GM21723 (cell line): ENCODE results near the gene ZBTB18.

Source experiments
- ATAC-seq: cut with Tn5 transposase; IDR thresholded peaks from one replicate; pipeline ENCODE4 v1.9.1; 2021; ENCODE audit warnings: mild to moderate bottlenecking, moderate library complexity; ENCODE audit not compliant: unreplicated experiment

The ZBTB18 gene

DNA sequence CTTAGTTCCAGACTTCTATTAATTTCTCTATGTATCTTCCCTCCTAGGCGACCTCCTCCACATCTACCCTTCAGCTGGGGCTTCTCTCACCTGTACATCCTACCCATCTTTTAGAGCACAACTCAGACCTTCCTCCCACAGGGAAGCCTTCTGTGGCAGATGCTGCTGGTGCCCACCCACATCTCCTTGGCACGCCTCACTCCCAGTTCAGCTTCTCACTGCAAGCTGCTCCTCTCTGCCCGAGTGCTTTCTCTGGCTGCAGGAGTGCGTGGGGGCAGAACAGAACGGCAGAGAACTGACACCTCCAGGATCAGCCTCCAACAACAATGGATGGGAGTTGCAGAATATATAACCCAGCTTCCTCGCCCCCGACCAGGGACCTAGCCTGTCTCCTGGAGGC, 36.5 kb downstream of the ZBTB18 start:
- ATAC-seq, result no peak

DNA sequence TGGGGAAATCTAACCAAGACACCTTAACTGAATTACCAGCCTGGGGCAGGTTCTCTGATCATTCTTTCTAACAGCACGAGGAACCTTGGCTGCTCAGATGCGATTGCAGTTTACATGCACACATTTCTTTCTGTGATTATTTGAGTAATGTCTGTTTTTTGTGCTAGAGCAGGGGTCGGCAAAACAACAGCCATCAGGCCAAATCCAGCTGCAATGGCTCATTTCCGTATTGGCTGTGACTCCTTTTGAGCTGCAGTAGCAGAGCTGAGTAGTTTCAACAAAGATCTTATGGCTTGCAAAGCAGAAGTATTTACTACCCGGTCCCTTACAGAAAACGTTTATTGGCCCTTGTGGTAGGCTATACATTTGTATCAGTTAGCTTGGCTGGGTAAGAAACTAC, 37.1 kb downstream of the ZBTB18 start:
- ATAC-seq, result no peak

DNA sequence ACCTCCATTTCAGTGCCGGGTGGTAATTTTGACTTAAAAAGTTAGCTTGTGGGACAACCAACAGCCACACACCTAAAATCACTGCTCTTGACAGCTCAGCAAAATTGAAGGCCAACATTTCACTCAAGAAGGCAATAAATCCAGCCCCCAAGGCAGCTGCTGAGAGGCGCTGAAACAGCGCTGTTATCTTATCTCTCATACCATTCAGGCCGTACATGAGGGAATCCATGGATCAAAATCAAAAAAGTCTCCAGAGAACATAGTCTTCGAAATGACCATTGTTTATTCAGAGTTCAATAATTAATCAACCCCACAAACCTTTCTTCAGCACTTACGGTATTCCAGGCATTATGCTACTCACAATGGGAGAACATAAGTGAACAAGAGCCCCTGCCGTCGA, 38.5 kb downstream of the ZBTB18 start:
- no peak for ATAC-seq

DNA sequence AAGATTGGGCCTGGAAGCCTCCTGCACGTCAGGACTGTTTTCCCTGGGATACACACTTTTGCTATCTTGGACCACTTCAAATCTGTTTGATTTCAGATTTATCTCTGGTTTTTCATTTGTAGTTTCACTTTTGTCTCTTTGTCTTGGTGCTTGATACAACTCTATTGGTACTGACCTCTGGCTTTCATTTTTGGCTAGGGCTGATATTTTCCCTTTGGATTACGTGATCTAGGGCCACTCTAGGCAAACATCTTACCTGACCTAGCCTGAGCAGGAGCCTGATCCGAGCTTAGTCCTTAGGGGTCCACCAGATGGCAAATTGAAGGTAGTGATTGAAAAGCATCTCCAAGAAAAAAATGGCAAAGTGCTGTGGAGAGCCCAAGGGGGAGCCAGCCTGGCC, 39.6 kb downstream of the ZBTB18 start:
- no peak for ATAC-seq

DNA sequence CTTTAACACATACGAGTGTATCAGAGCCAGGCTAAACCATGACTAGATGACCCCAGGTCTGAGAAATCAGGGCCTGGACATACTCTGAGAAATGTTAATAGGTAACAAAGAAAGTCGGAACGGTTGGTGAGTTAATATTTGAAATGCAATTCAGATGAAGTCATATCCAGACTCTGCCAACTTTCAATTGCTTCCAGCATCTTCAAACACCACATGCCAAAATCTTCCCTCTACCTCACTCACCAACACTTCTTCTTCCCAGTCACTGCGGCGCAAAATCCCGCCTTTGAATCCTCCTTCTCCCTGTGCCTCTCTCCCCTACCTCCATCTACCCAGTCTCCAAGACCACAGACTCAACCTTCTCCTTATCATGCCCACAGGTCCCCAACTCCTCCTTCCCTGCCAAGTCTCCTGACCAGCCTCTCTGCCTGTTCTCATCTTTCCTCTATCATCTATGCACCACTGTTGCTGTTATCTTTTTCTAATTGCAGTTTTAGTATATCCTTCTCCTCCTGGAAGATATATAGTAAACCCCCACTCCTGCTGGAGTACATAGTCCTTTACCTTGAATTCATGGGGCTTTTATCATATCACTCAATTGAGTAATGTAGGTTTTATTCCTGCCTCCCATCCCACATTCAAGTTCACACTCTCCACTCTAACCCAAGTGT, 41.3 kb downstream of the ZBTB18 start:
- ATAC-seq, result no peak

DNA sequence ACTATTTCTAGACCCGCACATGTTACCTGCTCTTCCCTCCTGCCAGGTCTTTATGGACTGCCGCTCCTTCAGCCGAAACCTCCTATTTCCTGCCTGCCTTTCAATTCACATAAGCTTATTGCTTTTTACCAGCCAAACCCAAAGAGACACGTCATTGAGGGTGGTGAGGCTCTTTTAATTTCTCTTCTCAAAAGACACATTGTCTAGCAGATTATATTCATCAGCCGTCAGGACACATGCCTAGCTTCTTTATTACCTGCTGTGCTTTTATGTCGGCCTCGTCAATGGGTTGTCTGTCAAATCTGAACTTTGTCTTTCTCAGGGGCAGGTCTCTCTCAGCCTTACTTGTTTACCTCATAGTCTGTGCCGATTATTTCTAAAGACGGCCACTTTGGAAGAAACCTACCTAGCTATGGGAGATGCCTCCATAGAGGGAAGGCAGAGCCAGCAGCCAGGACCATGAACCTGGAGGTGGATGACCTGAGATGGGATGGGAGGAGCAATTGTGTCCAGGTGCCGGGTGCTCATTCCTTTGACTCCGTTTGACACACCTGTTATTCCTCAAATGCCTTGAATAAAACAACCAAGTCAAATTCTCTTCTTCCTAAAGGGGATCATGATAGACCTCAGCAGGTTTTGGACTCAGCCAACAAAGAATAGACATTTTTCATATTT, 42.0 kb downstream of the ZBTB18 start:
- no peak for ATAC-seq

DNA sequence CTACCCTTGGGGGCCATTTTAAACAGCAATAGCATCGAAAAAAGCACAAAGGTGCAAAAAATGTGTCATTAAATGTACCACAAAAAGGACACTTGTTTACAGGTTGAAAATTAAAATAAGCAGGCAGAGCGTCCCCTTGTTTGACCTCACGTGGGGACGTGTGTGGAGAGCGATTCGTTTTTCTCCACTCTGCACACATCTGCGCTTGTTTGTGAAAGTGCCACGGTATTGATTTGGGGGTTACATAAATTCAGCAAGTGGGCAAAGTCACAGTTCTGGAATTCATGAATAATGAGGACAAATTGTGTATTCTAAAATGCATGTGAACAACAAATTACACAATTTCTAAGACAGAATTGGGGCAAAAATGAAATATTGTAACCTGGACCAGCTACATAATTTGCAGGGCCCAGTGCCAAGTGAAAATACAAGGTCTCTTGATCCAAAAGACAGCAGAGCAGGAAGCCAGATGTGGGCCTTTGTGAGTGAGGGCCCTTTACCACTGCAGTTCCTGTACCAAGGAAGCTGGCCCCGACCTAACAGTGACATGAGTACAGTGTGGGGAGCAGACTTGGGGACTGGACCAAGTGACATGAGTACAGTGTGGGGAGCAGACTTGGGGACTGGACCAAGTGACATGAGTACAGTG, 43.9 kb downstream of the ZBTB18 start:
- ATAC-seq, result no peak

DNA sequence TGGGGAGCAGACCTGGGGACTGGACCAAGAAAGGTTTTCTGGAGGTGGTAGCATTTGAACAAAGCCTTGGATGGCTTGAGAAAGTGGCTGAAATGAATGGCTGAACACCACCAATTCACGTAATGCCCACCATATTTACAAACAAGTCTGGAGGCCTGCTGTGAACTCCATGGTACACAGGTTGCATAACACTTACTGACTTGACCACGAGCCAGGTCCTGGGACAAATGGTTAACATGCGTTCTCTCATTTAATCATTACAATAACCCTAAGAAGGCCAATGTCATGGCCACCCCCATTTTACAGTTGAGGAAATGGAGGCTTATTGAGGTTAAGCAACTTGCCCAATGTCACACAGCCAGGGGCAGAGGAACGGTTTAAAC, 44.4 kb downstream of the ZBTB18 start:
- no peak for ATAC-seq

DNA sequence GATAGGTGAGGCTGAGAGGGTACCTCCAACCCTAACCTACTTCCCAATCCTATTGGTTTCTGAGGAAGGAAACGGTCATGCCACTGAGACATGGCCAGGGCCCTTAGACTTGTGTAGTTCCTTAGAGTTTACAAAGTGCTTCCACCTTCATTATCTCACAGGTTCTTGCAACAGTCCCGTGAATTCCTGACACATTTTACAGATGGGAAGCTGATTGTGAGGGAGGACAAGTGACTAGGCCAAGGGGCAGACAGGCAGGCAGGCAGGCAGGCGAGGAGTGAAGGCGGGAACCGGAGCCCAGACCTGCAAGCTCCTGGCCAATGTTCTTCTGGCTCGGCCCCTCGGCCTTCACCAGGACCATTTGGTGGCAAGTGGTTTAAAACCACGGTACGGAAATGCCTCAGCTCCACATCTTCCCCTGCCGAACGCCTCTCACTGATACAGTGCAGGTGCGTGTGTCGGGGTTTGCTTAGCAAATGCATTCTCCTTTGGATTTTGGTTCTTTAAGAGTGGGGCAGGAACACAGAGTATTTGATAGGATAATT, 45.1 kb downstream of the ZBTB18 start:
- ATAC-seq, result no peak

DNA sequence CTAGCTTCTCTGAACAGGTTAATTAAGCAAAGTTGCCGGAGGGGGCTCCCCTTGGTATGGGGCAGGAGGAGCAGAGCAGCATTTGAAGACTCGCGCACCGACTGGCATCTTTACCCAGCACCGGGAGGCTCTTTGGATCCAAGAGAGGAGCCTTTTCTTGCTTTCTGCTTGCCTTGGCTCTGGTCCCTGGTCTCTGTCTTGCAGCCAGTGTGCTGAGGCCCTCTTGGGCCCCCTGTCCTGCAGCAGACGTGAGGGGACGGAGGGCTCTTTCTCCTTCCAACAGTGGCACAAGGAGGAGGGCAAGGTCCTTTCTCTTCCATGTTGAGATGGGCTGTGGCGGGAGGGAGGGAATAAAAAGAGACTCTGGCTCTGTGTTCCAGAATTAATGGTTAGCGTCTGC, 45.6 kb downstream of the ZBTB18 start:
- ATAC-seq, result no peak

DNA sequence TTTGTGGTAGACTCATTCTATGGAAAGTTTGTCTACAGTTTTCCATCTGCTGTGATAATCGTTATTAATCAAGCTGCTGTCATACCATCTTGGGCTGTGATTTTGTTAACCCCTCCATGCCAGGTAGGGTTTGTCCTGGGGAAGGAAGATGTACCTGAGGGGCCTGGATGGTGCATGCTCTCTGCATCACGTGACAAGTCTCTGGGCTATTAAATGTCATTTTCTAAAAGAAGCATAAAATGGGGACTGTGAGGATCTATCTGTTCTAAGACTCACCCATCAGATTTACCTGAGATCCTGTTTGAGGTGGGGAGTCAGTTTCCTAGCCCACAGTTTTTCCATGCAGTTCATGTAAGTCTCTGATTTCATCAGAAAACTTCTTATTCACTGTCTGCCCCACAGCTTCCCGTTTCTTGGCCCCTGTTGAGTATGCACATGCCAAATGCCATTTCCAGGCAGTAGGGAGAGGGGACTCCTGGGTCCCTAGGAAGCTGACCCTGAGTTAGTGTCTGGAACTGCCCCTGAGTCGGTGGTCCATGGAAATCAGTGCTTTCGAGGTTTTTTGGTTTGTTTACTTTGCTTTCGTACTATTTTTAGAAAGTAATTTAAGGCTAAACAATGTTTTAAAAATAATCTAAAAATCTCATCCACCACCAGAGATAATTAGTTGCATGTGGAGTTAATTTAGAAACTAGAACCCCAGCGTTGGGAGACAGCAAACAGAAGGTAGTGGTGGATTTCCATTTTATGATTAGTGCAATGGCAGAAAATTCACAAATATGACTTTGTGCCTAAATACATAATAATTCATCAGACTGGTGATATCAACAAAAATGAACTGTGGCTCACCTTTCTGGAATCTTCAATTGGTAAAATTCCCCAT, 46.7 kb downstream of the ZBTB18 start:
- no peak for ATAC-seq

DNA sequence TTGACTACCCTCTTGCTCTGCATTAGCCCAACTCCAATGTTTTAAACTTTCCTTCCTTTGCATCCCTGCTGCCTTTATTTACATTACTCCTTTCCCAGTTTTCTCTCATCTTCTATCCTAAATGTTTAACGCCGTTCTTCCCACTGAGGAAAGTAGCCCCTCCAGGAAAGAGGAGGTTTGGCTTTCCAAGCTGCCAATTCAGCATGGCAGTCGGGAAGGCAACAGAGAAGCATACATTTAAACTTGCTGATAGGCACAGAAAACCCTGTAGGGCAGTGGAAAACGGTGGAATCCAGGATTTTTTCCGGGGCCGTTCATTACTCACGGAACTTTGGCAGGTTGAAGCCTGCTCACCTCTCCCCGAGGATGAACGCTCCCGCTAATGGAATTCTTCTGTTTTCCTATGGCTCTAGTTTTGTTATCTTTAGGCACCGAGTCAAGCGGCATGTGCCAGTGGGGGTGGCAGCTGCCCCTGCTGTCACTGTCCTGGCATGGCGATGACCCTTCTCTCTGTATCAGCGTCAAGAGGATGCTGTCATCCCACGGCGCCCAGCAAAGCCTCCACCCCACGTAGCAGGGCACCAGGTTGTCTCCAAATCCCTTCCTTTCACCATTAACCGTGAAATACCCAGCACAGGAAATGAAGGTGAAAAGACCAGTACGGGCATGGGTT, 48.3 kb downstream of the ZBTB18 start:
- ATAC-seq, result no peak

DNA sequence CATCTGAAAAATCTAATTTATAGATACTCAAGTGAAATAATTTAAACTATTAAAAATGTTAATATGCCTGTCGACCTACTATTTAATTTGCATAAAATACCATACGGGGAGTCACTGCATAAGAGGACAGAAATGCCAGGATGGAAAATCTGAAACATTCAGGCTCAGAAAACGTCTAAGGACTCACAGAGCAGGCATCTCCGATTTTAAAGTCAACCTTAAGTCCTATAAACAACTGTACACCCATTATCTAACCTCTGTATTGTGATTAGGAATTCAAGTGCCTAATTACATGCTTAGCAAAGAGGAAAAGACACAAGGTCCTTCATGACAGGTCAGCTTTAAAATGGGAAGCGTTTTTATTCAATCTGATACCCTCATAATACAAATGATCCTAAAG, 49.2 kb downstream of the ZBTB18 start:
- no peak for ATAC-seq

DNA sequence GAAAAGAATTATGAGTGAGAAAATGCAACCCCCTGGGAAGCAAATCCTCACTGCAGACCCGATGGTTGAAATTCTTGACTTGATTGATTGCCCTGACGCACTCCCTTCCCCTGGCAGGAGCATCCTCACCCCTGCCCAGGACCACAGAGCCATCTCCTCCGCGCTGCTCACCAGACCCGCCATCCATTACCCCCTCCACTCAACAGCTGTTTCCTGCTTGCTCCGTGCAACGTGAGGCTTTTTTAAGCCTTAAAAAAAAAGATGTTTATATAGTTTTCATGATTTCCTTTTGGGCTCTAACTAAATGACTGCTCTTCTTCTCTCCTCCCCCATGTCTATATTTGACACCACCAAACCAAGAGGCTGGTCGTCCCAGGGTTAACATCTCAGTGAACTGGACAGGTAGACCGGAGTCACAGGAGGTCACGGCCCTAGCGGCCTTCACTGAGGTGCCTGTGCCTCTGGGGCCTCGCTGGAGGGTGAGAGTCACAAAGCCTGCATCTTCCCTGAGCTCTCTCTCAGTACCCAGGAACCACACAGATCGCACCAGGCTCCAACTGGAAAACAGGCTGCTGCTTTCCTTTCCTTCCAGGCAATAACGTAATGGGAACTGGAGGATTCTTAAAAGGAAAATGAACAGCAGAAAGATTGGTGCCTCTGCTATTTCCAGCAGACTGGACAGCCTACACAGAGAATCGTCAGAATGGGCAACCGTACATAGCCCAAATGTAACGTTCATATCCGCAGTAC, 49.8 kb downstream of the ZBTB18 start:
- no peak for ATAC-seq

DNA sequence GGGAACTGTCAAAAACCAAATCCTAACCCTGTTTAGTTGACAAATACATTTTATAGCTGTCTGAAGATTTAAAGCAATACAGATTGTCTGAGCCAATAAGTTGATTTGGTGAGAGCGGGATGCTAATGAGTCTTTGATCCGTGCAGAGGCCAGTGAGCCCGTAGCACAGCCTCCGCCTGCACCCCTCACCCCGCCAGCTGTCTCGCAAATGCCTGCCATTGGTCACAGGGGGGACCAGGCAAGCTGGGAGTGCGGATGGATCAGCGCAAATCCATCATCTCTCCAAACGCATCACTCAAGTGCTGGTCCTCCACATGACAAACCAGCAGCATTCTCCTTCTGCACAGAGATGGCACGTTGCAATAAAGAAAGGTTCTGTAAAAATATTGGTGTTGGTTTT, 51.0 kb downstream of the ZBTB18 start:
- ATAC-seq, result no peak

DNA sequence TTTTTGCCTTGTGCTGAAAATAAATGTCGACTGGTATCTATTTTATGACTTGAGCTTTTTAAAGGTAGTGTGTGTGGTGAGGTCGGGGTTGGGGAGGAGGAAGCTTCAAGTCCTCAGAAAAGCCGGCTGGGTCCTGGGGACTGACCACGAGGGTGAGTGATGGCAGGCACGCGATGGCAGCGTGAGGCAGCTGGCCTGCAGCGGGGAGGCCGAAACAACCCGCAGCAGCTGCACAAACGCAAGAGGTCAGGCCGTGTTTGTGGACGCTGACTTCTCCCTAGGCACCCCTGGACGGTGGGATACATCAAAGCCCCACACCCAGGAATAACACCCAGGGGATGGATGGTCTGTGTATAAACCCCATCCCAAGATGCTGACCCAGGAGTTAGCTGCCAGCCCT, 51.4 kb downstream of the ZBTB18 start:
- no peak for ATAC-seq

DNA sequence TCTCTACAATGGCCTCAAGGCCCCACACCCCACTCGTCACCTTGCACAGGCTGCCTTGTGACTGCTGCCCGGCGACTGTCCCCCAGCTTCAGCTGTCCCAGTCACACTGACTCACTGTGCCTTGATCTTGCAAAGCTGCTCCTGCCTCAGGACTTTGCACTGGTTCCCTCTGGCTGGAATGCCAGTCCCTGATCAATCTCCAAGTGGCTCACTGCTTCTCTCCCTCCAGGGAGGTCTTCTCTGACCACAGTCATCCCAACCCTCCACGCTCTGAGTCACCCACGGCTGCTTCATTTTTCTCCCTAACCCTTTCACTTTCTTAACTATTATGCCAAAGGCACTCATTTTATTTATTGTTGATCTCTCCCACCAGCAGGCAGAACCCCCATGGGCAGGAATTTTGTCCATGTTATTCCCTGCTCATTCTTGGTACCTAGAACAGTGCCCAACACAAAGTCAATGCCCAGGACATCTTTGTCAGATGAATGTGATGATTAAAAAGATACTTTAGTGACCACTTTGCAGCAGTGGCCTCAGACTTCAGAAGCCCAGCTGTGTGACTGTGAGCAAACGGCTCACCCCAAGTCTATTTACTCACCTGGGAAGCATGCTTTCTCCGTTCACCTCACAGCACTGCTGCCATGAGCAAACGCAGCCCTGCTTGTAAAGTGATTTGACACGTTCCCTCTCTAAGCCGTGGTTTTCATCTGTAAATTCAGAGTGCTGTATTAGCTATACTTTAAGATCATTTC, 53.4 kb downstream of the ZBTB18 start:
- ATAC-seq, result no peak

DNA sequence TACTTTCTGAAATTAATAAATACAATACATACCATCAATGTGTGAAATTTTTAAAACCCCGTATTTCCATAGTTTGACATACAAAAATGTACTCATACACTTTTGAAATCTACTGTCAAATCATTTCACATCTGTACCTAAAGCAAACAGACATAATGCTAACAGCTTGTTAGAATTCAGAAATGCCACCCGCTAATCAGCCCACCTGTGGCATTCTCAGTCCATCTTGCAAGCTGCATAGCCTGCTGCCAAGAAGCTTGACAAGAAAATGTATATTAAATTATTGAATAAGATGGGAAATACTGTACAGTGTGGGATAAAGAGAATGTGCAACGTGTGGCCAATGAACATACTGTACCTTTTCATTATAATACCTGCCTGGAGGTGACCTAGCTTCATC, 55.1 kb downstream of the ZBTB18 start:
- no peak for ATAC-seq
